HG03558 (cell line): ENCODE data around the gene FRMD4A.

Experiments
- ATAC-seq: cut with Tn5 transposase; IDR thresholded peaks from one replicate; pipeline ENCODE4 v1.9.1; 2021; ENCODE audit warnings: moderate number of reproducible peaks; ENCODE audit not compliant: unreplicated experiment; ENCODE audit errors: extremely low read depth

Gene FRMD4A

DNA sequence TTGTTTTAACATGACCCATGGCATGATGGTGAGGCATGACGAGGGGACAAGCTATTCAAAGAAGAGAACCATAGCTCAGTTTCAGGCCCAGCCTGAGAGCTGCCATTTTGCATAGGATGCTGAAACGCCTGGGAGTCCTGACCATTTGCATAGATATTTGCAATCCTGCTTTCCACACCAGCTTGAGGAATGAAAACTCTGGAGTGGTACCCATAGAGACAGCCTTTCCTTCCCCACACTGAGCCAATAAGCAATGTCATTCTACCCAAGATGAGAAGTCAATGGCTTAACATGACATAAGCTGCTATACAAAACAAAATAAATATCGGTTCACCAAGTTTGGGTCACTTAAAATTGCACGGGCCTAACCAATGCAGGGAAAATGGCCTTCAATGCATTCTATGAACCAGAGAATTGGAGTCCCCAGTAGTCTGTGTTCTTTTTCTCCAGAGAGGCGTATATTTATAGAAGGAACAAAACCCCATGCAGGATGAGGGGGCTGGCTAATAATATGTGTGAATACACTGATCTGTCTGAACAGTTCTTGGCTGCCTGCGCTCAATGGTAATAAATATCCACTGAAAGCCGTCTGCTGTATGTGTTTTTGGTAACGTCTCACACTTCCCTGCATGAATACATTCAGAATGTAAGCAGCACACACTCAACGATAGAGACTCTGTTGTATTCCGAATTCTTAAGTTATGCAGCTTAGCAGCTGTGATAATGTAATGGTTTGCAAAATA lies 329.3 kb downstream of the FRMD4A start:
- no peak for ATAC-seq

DNA sequence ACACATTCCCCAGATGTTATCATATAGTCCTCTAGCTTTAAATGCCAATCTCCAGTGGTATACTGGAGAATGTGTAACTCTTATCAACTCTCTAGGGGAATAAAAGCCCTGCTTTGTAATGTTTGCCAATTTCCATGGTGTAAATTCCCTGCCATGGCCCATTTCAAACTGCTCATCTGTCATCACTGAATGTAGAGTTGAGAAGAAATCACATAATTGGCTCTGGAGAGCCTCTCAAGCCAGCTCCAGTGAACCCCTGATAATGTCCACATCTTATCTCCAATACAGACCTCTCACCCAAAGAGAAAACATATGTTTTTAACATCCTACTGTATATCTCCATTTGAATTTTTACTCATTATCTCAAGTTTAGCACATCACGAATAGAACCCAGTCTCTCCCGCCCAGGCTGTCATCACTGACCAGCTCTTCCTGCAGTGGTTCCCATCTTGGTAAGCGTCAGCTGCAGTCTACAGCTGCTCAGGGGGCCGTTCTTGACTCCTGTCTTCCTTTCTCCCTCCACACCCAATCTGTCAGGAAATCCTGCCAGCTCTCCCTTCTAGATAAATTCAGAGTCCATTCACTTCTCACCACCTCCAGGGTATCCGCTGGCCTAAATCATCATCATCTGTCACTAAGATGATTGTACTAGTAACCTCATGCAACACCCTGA lies 332.4 kb downstream of the FRMD4A start:
- no peak for ATAC-seq

DNA sequence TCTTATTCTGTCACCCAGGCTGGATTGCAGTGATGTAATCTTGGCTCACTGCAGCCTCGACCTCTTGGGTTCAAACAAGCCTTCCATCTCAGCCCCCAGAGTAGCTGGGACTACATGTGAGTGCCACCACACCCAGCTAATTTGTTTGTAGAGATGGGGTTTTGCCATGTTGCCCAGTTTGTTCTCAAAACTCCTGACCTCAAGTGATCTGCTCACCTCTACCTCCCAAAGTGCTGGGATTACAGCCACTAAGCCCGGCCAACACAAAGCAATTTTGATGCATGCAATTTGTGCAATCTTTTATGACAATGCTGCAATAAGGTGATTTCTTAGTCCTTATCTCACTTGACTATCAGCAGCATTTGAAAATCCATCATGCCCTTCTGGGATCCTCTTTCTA lies 333.1 kb downstream of the FRMD4A start:
- no peak for ATAC-seq

DNA sequence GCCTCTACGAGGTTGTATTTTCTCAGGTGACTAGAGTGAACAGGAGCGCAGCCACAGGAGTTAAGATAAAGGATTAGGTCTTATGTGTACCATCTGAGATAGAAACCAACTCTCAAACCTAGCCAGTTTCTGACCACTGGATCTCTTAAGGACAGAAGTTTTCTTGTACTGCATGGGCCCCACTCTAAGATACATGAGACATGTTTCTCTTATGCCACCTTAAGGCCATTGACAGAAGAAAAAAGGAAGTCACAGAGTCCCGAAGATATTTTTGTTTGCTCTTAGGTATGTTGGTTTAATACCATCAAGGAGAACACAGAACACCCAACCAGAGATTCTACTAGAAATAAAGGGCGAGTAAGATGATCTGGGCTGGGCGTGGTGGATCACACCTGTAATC lies 335.8 kb downstream of the FRMD4A start:
- ATAC-seq, result no peak

DNA sequence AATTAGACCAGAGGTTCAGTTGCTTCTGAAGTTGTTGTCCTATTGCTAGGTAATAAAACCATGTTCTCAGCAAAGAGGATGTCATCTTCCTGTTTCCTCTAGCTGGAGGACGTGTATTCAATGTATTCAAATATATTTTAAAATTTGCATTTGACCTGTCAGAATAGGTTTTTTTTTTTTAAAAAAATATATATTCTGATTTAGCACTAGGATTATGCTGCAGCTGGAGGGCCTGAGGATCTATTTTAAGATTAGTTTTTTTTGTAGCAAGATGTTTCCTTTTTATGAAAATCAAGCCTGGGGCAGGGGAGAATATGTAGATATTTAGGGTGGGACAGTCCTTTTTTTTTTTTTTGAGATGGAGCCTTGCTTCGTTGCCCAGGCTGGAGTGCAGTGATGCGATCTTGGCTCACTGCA lies 337.0 kb downstream of the FRMD4A start:
- no peak for ATAC-seq

DNA sequence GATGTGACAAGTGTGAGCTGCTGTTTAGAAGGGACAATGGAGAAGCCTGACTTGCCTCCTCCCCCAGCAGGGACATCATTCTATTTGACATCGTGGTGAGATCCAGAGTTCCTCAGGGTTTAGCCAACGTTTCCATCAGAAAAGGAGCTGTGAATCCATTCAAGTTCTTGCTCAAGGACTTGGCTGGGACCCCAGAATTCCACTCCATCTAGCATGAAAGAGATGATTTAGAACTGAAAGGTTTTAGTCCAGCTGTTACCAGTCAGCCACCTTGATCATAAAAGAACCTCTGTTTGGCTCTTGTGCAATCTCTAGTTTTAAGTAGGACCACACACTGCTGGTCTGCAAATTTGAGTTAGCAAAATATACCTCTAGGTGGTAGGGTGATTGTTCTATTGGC lies 337.6 kb downstream of the FRMD4A start:
- ATAC-seq, result no peak

DNA sequence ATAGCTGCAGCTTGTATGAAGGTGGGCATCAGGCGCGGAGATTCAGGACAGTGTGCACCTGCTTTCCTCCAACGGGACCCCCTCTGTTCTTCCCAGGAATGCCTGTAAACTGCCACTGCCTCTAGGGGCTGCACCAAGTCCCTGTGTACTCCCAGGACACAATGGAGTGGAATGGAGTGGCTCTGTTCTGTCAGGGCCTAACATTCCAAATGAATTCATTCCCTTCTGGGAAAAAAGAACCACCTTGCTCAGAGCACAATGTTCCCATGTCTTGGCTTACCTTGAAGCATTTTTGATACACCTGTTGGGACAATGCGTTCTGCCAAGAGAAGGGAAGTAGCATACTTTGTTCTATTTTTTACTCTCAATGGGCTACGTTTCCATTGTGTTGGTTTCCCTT lies 339.4 kb downstream of the FRMD4A start:
- no peak for ATAC-seq

DNA sequence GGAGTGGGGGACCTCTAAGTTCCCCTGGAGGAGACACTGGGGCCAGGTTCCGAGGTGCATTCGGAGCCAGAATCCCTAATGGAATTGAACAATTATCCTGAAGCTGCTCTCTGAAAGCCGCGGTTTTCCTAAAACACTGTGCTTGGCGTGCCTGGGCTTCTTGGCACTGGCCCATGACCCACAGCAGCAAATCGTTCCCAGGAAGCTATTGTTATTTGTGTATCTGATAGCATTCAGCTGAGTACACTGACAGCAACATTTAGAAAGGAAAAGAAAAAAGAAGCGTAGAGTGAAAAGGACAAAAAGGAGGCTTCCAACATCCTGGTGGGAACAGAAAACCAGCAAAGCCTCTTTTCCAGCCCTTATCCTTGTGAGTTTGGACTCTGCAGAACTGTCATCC lies 339.8 kb downstream of the FRMD4A start:
- ATAC-seq, result no peak

DNA sequence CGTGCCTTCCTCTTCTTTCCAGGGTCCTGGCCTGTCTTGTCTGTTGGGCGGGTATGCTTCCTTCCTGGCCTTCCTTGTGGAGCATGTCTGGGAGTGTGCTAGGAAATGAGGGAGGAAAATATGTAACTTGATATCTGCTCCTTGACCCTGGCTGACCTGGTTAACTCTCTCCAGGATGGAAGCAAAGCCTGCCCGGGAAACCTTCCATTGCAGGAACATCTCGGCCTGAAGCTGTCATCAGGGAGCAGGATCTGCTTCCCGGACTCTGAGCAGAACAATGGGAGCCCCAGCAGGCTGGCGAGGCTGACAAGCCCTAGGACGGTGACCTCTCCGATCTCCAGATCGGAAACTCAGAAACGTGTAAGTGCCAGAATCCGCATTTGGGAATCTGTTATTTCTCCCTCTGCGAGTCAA lies 340.3 kb downstream of the FRMD4A start:
- ATAC-seq, result no peak

DNA sequence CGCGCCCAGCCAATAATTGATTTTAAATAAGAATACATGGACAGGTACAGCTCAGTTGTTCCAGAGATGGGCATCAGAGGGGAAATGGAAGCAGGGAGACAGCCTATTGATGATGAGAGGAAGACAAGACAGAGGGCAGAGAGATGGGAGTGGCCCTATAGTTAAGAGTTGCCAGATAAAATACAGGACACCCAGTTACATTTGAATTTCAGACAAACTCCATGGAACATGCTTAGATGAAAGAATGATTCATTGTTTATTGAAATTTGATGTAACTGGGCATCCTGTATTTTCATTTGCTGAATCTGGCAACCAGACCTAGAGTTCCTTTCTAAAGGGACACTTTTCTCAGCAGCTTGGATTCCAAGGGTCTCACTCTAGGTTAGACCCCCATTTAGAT lies 341.1 kb downstream of the FRMD4A start:
- no peak for ATAC-seq

DNA sequence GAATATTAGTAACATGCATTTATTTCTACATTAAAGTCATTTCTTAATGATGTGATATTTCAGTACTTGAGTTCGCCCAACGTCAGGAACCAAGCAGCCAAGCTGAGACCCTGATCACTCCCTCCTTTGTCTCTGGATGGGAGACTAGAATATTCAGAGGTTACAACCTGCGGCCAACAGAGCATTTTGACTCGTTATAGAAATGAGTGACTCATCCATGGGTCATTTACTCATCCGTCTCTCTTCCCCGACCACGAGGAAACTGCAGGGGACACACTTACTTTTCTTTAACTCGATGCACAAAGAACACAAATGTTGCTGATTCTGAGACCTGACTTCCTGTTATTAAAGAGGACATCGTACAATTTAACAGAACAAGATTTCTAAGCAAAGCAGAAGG lies 343.3 kb downstream of the FRMD4A start:
- no peak for ATAC-seq

DNA sequence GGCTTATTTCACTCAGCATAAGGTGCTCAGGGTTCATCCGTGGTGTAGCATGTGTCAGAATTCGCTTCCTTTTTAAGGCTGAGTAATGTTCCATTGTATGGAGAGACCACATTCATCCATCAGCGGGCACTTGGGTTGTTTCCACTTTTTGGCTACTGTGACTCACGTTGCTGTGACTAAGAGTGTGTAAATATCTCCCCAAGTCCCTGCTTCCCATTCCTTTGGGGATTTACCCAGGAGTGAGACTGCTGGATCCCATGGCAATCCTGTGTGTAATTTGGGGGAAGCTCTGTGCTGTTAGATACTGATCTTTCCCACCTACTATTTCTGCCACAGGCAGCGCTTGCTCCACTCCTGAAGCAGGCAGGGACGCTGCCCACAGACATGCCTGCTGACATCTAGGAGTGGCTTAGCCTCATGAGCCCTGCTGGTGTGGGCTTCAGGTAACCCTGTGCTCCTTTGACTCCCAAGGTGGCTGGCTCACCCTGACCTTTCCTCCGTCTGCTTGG lies 346.0 kb downstream of the FRMD4A start:
- ATAC-seq, result no peak

DNA sequence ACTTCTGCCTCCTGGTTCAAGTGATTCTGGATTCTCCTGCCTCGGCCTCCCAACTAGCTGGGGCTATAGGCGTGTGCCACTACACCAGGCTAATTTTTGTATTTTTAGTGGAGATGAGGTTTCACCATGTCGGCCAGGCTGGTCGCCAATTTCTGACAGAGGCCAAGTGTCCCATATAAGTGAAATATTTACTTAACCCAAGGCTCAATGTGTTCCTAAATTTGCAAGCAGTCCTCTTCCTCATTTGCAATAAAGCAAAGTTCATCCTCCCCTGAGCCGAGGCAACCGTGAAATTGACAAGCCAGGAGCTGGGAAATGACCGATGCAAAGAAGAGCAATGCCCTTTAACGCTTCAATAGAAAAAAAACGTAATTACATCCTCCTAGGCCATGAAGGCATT lies 347.7 kb downstream of the FRMD4A start:
- no peak for ATAC-seq

DNA sequence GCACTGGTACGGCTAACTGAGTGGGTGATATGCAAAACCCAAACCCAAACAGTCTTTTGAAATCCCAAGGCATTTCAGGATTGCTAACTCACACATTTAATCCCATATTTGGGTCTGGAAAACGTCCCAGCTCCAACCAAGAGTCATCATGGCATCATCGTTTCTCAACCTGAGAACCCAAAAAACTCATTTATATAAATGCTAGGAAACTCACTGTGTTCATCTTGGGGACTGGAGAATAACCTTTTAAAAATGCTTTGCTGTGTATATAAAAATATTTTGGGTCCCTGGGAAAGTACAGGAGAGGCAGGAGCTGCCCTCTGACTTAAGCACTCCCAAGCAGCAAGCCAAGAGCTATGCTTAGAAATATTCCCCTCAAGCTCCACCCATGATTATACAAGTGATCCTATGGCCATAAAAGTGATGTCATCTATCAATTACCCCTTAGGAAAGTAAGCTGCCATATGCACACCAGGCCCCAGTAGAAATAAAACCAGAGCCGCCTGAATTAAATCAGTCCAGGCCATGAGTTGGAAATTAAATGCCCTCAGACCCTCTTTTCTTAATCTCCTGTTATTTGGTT lies 352.1 kb downstream of the FRMD4A start:
- no peak for ATAC-seq

DNA sequence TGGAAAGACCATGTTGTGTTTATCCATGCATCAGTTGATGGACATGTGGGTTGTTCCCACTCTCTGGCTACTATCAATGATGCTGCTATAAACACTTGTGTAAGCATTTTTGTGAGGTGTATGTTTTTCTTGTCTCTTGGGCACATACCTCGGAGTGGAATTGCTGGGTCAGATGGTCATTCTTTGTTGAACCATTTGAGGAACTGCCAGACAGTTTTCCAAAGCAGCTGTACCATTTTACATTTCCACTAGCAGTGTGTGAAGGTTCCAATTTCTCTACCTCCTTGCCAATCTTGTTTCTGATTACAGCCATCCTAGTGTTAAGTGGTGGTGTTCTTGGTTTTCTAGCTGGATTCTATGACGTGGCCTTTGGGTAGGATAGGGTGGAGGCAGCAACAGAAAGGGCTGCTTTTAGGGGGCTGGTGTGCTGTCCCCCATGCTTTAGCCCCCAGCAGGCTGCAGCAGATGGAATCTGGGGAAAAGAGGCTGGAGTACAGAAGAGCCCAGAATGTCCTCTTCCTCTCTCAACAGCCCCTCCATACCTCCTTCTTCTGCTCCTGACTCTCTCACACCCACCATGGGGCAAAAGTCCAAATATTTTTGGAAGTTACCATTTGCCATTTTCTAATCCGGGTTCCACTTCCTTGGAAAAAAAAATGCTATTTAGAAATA lies 352.7 kb downstream of the FRMD4A start:
- no peak for ATAC-seq

DNA sequence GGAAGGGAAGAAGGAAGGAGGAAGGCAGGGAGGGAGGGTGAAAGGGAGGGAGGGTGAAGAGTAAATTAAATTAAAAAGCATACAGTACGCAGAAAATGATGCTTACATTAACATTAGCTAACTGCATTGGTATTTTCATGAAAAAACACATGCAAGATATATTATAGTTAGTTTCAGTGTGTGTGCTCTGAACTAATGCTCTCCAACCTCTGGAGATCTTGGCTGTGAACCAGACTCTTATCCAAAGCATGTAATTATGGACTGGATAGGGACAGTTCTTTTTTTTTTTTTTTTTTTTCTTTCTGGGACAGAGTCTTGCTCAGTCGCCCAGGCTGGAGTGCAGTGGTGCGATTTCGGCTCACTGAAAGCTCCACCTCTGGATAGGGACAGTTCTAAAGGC lies 357.0 kb downstream of the FRMD4A start:
- ATAC-seq, result no peak

DNA sequence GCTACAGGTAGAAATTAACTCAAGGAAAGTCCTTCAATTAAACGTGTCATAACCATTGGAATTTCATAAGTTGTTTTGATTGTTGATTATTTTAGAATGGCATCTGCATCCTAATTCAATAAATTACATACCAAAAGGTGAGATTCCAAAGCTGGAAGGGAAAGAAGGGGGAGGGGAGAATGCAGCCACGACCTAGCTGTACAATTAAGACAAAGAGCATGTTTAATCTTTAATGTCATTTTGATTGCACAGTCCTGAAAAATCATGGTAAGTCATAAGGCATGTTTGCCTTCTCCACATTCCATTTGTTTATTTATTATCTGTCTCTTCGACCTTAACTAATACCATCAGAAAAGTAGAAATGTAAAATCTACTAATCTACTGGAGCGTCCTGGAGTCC lies 358.1 kb downstream of the FRMD4A start:
- ATAC-seq, result no peak

DNA sequence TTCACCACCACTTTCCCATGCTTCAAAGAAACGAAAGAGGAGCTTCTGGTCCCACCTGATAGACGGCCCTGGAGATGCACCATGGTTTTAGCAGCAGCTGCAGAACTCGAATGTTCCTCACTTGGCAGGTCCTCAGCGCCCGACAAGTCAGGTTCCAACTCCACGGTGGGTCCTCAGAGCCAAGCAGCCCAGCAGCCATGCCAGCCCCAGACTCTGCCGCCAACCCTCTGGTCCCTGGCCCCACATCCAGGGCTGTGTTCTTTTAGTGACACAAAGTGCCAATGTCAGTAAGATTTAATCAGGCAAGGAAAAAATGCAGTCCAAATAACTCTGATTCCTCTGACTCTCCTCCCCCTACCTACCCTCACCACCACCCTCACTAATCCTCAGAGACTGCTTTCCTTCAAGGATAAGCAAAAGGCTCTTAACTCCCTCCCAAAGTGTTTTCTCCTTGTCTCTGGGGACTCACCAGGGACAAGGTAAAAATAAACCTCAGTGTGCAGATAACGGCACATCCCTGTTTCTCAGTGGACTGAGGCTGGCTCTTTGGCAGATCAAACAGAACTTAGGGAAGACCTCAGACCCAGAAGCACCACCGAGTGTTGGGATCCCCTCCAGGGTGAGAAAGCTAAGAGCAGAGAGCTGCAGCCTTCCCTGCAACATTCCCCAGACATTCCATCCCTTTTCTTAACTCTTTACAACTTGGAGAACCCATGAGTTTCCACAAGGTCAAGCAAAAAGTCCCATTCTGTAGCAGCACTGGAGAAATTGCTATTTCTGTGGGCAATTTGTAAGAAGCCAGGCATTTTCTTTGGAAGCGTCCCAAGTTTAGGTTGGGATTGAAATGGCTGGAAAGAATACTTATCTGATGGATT lies 358.9 kb downstream of the FRMD4A start:
- no peak for ATAC-seq

DNA sequence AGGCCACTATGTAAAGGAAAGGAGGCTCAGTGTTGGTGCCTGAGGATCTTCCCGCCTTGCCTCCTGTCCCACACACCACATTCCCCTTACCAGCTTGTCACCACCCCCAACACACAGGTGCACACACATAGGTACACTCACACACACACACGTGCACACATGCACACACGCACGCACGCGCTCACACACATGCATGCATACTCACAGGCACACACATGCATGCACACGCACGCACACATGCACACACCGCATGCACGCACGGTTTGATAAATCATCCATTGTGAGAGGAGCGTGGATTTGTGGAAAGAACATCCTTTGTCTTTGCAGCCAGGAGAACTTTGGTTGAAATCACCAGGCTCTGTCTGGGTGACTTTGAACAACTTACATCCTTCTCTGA lies 359.8 kb downstream of the FRMD4A start:
- no peak for ATAC-seq
